HepG2 (cell line): Measurements from ENCODE around the gene JAKMIP2. TPM values are rescaled to one million over a fixed set of nuclear protein-coding genes. Genes with fewer than 3 reads are reported as not detected.

ENCODE experiments used
- ATAC-seq: fragments of 200-7000 bp; cut with Tn5 transposase; 3 replicates; pipeline ENCODE4 v1.9.1; 2020; ENCODE audit warnings: mild to moderate bottlenecking, moderate library complexity
- BruUV-seq: library from RNA; stranded (reverse); fragments of 400-500 nt; replicated peaks from 2 replicates; lab custom pipeline; 2021; lab: Mats Ljungman, UMichigan
- CTCF ChIA-PET: fragments of 300-600 bp; formaldehyde crosslinking; extraction: SDS; loops from one replicate; lab custom pipeline; 2021; ENCODE audit warnings: low total read pairs, inconsistent platforms, low intra/inter-chr PET ratio; lab: Yijun Ruan, JAX
- POLR2A ChIA-PET: fragments of 350-600 bp; sonication (Branson Sonifier 250); formaldehyde crosslinking; loops from one replicate; lab custom pipeline; 2020; ENCODE audit warnings: antibody characterized with exemption, inconsistent platforms; lab: Yijun Ruan, JAX
- DNase-seq: peaks from one replicate; pipeline ENCODE4 v3.0.0-alpha.2; 2015; ENCODE audit warnings: low spot score
- FAIRE-seq: peaks from 3 replicates; lab custom pipeline; 2011; peaks lifted over from hg19 to GRCh38; lab: Jason Lieb, UNC
- H2AFZ ChIP-seq: one replicate; pipeline ENCODE4 v1.6.1; 2011; ENCODE audit warnings: low read length, inconsistent platforms
- H3K27ac ChIP-seq: fragments of 300-600 bp; 3 replicates; pipeline ENCODE4 v1.8.0; 2011; ENCODE audit warnings: mixed run types, mild to moderate bottlenecking, mixed read lengths, low read length, inconsistent platforms; ENCODE audit not compliant: insufficient read depth; ENCODE audit errors: extremely low read length
- H3K27me3 ChIP-seq, 2 experiments: fragments of 200-600 bp in 1 of 2; 2 replicates in 1 of 2; 3 replicates in 1 of 2; pipeline versions ENCODE4 v1.6.0 to v1.8.0; 2011; ENCODE audit warnings: low read length in 2 of 2, mild to moderate bottlenecking in 2 of 2, moderate library complexity in 2 of 2, inconsistent platforms in 1 of 2; ENCODE audit not compliant: insufficient read depth in 2 of 2, control insufficient read depth in 1 of 2
- H3K36me3 ChIP-seq, 2 experiments: fragments of 200-600 bp in 1 of 2; replicated peaks in 1 of 2; 2 replicates in 1 of 2; 3 replicates in 1 of 2; pipeline versions ENCODE4 v1.5.1 to v1.8.0; 2011; ENCODE audit warnings: low read length in 2 of 2, inconsistent platforms in 1 of 2; ENCODE audit not compliant: insufficient read depth in 2 of 2, control insufficient read depth in 1 of 2
- H3K4me1 ChIP-seq: 2 replicates; pipeline ENCODE4 v1.5.1; 2012; ENCODE audit warnings: low read length, inconsistent platforms; ENCODE audit not compliant: insufficient read depth
- H3K4me2 ChIP-seq: 2 replicates; pipeline ENCODE4 v1.6.0; 2011; ENCODE audit warnings: low read depth, low read length, inconsistent platforms
- H3K4me3 ChIP-seq, 3 experiments: fragments of 200-600 bp in 1 of 3; sonication (generic), shearing (Covaris generic) in 1 of 3; replicated peaks in 1 of 3; 2 replicates each; pipeline ENCODE4 v1.5.1; 2011 to 2016; ENCODE audit warnings: low read length in 3 of 3, inconsistent platforms in 2 of 3, low read depth in 2 of 3, mild to moderate bottlenecking in 2 of 3, control low read depth in 1 of 3, mixed read lengths in 1 of 3; ENCODE audit not compliant: insufficient read depth in 1 of 3
- H3K79me2 ChIP-seq: one replicate; pipeline ENCODE4 v1.6.1; 2011; ENCODE audit warnings: low read length, inconsistent platforms; ENCODE audit not compliant: insufficient read depth
- H3K9ac ChIP-seq: 2 replicates; pipeline ENCODE4 v1.6.0; 2011; ENCODE audit warnings: mild to moderate bottlenecking, low read depth, low read length, inconsistent platforms; ENCODE audit not compliant: insufficient read depth
- H3K9me3 ChIP-seq: 2 replicates; pipeline ENCODE4 v1.5.1; 2012; ENCODE audit warnings: mild to moderate bottlenecking, low read length
- H4K20me1 ChIP-seq: 2 replicates; pipeline ENCODE4 v1.6.0; 2011; ENCODE audit warnings: inconsistent platforms, mild to moderate bottlenecking, low read length, moderate library complexity; ENCODE audit not compliant: insufficient read depth
- BCLAF1 ChIP-seq: fragments of 450-650 bp; IDR thresholded peaks from 2 replicates; pipeline ENCODE4 v1.6.1; 2017; ENCODE audit warnings: mild to moderate bottlenecking
- CAMTA2 ChIP-seq: sonication (generic); formaldehyde crosslinking; IDR thresholded peaks from 2 replicates; pipeline ENCODE4 v1.4.0; 2020; ENCODE audit warnings: mild to moderate bottlenecking, missing genetic modification reagents, borderline replicate concordance
- RARG ChIP-seq: sonication (generic); formaldehyde crosslinking; IDR thresholded peaks from 2 replicates; pipeline ENCODE4 v1.4.0; 2020; ENCODE audit warnings: low read depth, mild to moderate bottlenecking, missing genetic modification reagents
- REL ChIP-seq: sonication (generic); formaldehyde crosslinking; conservative IDR thresholded peaks from 2 replicates; pipeline ENCODE4 v1.8.0; 2022; ENCODE audit warnings: mild to moderate bottlenecking, missing genetic modification reagents, moderate library complexity
- WIZ ChIP-seq: sonication (generic); formaldehyde crosslinking; IDR thresholded peaks from 2 replicates; pipeline ENCODE4 v1.5.1; 2020; ENCODE audit warnings: mild to moderate bottlenecking, missing genetic modification reagents
- ZNF180 ChIP-seq: sonication (generic); formaldehyde crosslinking; IDR thresholded peaks from 2 replicates; pipeline ENCODE4 v1.4.0; 2020; ENCODE audit warnings: low read depth, missing genetic modification reagents, borderline replicate concordance
- ZNF550 ChIP-seq: sonication (generic); formaldehyde crosslinking; IDR thresholded peaks from 2 replicates; pipeline ENCODE4 v1.4.0; 2020; ENCODE audit warnings: mild to moderate bottlenecking, missing genetic modification reagents, borderline replicate concordance
- ZNF557 ChIP-seq: sonication (generic); formaldehyde crosslinking; IDR thresholded peaks from 2 replicates; pipeline ENCODE4 v1.4.0; 2020; ENCODE audit warnings: missing genetic modification reagents
- ZNF646 ChIP-seq: sonication (generic); formaldehyde crosslinking; IDR thresholded peaks from 2 replicates; pipeline ENCODE4 v1.9.0; 2021; ENCODE audit warnings: mild to moderate bottlenecking, missing genetic modification reagents
- ZNF660 ChIP-seq: sonication (generic); formaldehyde crosslinking; IDR thresholded peaks from 2 replicates; pipeline ENCODE4 v1.5.1; 2020; ENCODE audit warnings: mild to moderate bottlenecking, low read depth, missing genetic modification reagents, borderline replicate concordance
- ZNF784 ChIP-seq: sonication (generic); formaldehyde crosslinking; IDR thresholded peaks from 2 replicates; pipeline ENCODE4 v1.5.1; 2020; ENCODE audit warnings: missing genetic modification reagents, mild to moderate bottlenecking, borderline replicate concordance
- WGBS: methylation state at CpG from one replicate; pipeline ENCODE4 v1.1.6; 2017; ENCODE audit warnings: low lambda C conversion rate; 5-methylcytosine and 5-hydroxymethylcytosine counted together
- in situ Hi-C: cut with HindIII; loops from 2 replicates; pipeline ENCODE4 v1.10.0; 2017; ENCODE audit warnings: low pct_unique_long_range_greater_than_20kb; ENCODE audit not compliant: extremely low pct_ligation_motif_present
- intact Hi-C: fragments of 100-400 bp; cut with micrococcal nuclease; formaldehyde crosslinking; loops from one replicate; pipeline ENCODE4 v1.10.0; 2022; ENCODE audit not compliant: unreplicated experiment
- polyA plus RNA-seq, 8 experiments: library from polyadenylated mRNA; depleted of rRNA in 3 of 8; stranded (reverse) in 7 of 8; unstranded in 1 of 8; fragments of >200 nt; fragmentation: Illumina TruSeq in 4 of 8; extraction: Trizol in 4 of 8; gene quantifications; 2 replicates each; pipeline versions ENCODE4 v1.2.1 to v1.2.3, GENCODE V29; 2011 to 2016; ENCODE audit warnings: low read depth in 4 of 8, missing spikeins in 1 of 8, mixed read lengths in 1 of 8; ENCODE audit not compliant: insufficient read depth in 1 of 8
- total RNA-seq, 5 experiments: library from RNA; depleted of rRNA; stranded (reverse); fragments of >200 nt; fragmentation: Illumina TruSeq; extraction: Trizol; gene quantifications; 2 replicates each; pipeline ENCODE4 v1.2.3, GENCODE V29; 2016; ENCODE audit warnings: low read depth in 1 of 5

Gene JAKMIP2
- total and polyA plus RNA-seq, 2 of the 13 experiments (the other 11 are each of a cell fraction or from before 2014, with no cell fraction given): 0.04 to 2.1 TPM

GRCh38 chr5:147773587-147773986 is 8.9 kb downstream of the JAKMIP2 start (continued):
- no peak for TF ChIP-seq ZNF660 (CRISPR knock-in tag)

- Histone ChIP-seq H3K27me3 (no peaks in the 10 kb centered on the region), H3K4me2 (no peak overlapping the region), H2AFZ (no peak overlapping the region), H3K9me3 (no peaks in the 10 kb centered on the region), H3K36me3 (no peaks in the 10 kb centered on the region), H4K20me1 (no peaks in the 10 kb centered on the region), H3K79me2 (no peaks in the 10 kb centered on the region), H3K4me3 (no peak overlapping the region), H3K9ac (no peak overlapping the region), H3K4me1 (0 out of 2 replicates have a peak, but pooled peaks cover 6% of the 10 kb centered on the region), H3K27ac (no peak overlapping the region)
- no TSS peak for BruUV-seq
- DNase-seq: no peak
- ChIA-PET CTCF (no interaction called here), POLR2A (no interaction called here)
- in situ Hi-C loops: no loop called here
- intact Hi-C loops: no loop called here
- no peak for ATAC-seq
- no peak for FAIRE-seq
- TF ChIP-seq ZNF646 (CRISPR knock-in tag) (no peak), CAMTA2 (CRISPR knock-in tag) (no peak), ZNF557 (no peak), ZNF550 (CRISPR knock-in tag) (no peak), REL (CRISPR knock-in tag) (no peak), WIZ (CRISPR knock-in tag) (no peak), ZNF784 (CRISPR knock-in tag) (no peak), ZNF180 (CRISPR knock-in tag) (no peak), BCLAF1 (no peak), RARG (CRISPR knock-in tag) (no peak)
- TF ChIP-seq, all 625 proteins: peak for 0
- 12% methylated on average over 6 of the region's 6 CpGs for WGBS
Measured at GRCh38 chr5:147773139-147773538, 9.4 kb downstream of the JAKMIP2 start.
